MCF 10A (cell line): Measurements from ENCODE around the gene CYP4F8. TPM values are rescaled to one million over a fixed set of nuclear protein-coding genes. Genes with fewer than 3 reads are reported as not detected.

Source experiments
- BruUV-seq: library from RNA; stranded (reverse); fragments of 400-500 nt; replicated peaks from 2 replicates; lab custom pipeline; 2021; lab: Mats Ljungman, UMichigan
- CTCF ChIA-PET: fragments of 300-600 bp; sonication (Branson Sonifier 250); formaldehyde crosslinking; extraction: SDS; loops from one replicate; lab custom pipeline; 2021; ENCODE audit warnings: antibody characterized with exemption, inconsistent platforms; lab: Yijun Ruan, JAX
- POLR2A ChIA-PET: fragments of 300-600, 350-650 bp; sonication (Branson Sonifier 250); formaldehyde crosslinking; extraction: SDS; loops from one replicate; lab custom pipeline; 2020; ENCODE audit warnings: antibody characterized with exemption, inconsistent platforms; lab: Yijun Ruan, JAX
- DNase-seq: peaks from one replicate; pipeline ENCODE4 v3.0.0-alpha.2; 2018; ENCODE audit not compliant: unreplicated experiment
- H3K27ac Mint-ChIP-seq: one replicate; pipeline ENCODE4 v1.8.0; 2022; ENCODE audit warnings: mild to moderate bottlenecking, low read depth, mixed read lengths; ENCODE audit not compliant: unreplicated experiment
- H3K27me3 Mint-ChIP-seq: one replicate; pipeline ENCODE4 v1.8.0; 2022; ENCODE audit warnings: mixed read lengths; ENCODE audit not compliant: insufficient read depth, unreplicated experiment
- H3K36me3 Mint-ChIP-seq: one replicate; pipeline ENCODE4 v1.8.0; 2022; ENCODE audit warnings: mild to moderate bottlenecking, moderate library complexity, mixed read lengths; ENCODE audit not compliant: insufficient read depth, unreplicated experiment
- H3K4me1 Mint-ChIP-seq: one replicate; pipeline ENCODE4 v1.8.0; 2022; ENCODE audit warnings: mixed read lengths; ENCODE audit not compliant: insufficient read depth, unreplicated experiment
- H3K4me3 Mint-ChIP-seq: one replicate; pipeline ENCODE4 v1.8.0; 2022; ENCODE audit warnings: mild to moderate bottlenecking, moderate library complexity, mixed read lengths; ENCODE audit not compliant: unreplicated experiment
- H3K9me3 Mint-ChIP-seq: one replicate; pipeline ENCODE4 v1.8.0; 2022; ENCODE audit warnings: mixed read lengths; ENCODE audit not compliant: unreplicated experiment
- intact Hi-C: fragments of 100-400 bp; cut with micrococcal nuclease; formaldehyde crosslinking; loops from 2 replicates; pipeline ENCODE4 v1.14.1; 2022
- total RNA-seq: library from RNA; stranded (reverse); gene quantifications from 2 replicates; pipeline ENCODE4 v1.2.3, GENCODE V29; 2022
- TF ChIP-seq, protein P1 (sequence below): fragments of 200-600 bp; IDR thresholded peaks from one replicate; pipeline ENCODE4 v1.8.0; 2022; ENCODE audit warnings: antibody characterized with exemption, mild to moderate bottlenecking; ENCODE audit not compliant: unreplicated experiment

Gene CYP4F8
- total RNA-seq, 1 experiment from 2014 or later: not detected

DNA sequence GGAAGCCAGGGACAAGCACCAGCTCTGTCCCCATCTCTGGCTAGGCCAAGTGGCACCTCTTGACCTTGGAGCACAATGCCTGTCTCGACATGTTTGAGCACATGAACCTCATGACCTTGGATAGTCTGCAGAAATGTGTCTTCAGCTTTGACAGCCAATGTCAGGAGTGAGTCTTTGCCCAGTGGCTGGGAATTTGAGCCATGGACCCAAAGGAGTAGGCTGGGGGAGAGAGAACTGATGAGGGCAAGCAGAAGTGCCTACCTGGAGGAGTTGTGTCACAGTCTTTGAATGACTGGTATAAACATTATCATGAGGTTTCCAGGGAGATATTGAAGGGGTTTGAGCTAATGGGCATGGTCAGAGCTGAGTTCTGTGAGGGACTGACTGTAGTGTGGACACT, 51.2 kb downstream of the CYP4F8 start:
- no peak for DNase-seq
- TF ChIP-seq, protein P1, sequence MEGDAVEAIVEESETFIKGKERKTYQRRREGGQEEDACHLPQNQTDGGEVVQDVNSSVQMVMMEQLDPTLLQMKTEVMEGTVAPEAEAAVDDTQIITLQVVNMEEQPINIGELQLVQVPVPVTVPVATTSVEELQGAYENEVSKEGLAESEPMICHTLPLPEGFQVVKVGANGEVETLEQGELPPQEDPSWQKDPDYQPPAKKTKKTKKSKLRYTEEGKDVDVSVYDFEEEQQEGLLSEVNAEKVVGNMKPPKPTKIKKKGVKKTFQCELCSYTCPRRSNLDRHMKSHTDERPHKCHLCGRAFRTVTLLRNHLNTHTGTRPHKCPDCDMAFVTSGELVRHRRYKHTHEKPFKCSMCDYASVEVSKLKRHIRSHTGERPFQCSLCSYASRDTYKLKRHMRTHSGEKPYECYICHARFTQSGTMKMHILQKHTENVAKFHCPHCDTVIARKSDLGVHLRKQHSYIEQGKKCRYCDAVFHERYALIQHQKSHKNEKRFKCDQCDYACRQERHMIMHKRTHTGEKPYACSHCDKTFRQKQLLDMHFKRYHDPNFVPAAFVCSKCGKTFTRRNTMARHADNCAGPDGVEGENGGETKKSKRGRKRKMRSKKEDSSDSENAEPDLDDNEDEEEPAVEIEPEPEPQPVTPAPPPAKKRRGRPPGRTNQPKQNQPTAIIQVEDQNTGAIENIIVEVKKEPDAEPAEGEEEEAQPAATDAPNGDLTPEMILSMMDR: no peak
- Mint-ChIP-seq H3K4me1 (no peaks in the 10 kb centered on the region), H3K4me3 (no peak overlapping the region), H3K36me3 (no peaks in the 10 kb centered on the region), H3K9me3 (no peaks in the 10 kb centered on the region), H3K27ac (no peak overlapping the region), H3K27me3 (no peaks in the 10 kb centered on the region)
- POLR2A ChIA-PET: interaction anchor here (0.7 kb wide), 1 partner anchor 31 kb away, joined by 3 read pairs; no protein-coding TSS in a partner anchor
- BruUV-seq: no TSS peak
- intact Hi-C loops: no loop called here
- CTCF ChIA-PET: no interaction called here

DNA sequence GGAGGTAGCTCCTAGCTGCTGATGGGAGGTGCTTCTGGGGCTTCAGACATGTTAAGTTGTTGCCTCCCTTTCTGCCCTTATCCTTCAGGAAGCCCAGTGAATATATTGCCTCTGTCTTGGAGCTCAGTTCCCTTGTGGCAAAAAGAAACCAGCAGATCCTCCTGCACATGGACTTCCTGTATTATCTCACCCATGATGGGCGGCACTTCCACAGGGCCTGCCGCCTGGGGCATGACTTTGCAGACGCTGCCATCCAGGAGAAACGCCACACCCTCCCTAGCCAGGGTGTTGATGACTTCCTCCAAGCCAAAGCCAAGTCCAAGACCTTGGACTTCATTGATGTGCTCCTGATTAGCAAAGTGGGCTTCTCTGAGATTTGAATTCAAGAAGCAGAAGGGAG, 51.9 kb downstream of the CYP4F8 start:
- CTCF ChIA-PET: no interaction called here
- TF ChIP-seq, protein P1: no peak
- POLR2A ChIA-PET: no interaction called here
- H3K27me3 Mint-ChIP-seq: no peaks in the 10 kb centered on the region
- no peaks in the 10 kb centered on the region for H3K4me1 Mint-ChIP-seq
- no peak overlapping the region for H3K27ac Mint-ChIP-seq
- DNase-seq: no peak
- H3K4me3 Mint-ChIP-seq: no peak overlapping the region
- no peaks in the 10 kb centered on the region for H3K36me3 Mint-ChIP-seq
- H3K9me3 Mint-ChIP-seq: no peaks in the 10 kb centered on the region
- no TSS peak for BruUV-seq
- intact Hi-C loops: no loop called here

- H3K36me3 Mint-ChIP-seq: no peaks in the 10 kb centered on the region
- H3K4me1 Mint-ChIP-seq: no peaks in the 10 kb centered on the region
- no peak overlapping the region for H3K4me3 Mint-ChIP-seq
- TF ChIP-seq, protein P1: no peak
- no TSS peak for BruUV-seq
- DNase-seq: no peak
- no peak overlapping the region for H3K27ac Mint-ChIP-seq
- ChIA-PET CTCF (no interaction called here), POLR2A (no interaction called here)
- intact Hi-C loops: no loop called here
- peaks cover 5% of the 10 kb centered on the region for H3K9me3 Mint-ChIP-seq
- no peaks in the 10 kb centered on the region for H3K27me3 Mint-ChIP-seq
These were observed 54.4 kb downstream of the CYP4F8 start for GRCh38 chr19:15669440-15669839.

GRCh38 chr19:15669891-15670290, 54.9 kb downstream of the CYP4F8 start:
- POLR2A ChIA-PET: no interaction called here
- H3K9me3 Mint-ChIP-seq: peaks cover 10% of the 10 kb centered on the region
- H3K27me3 Mint-ChIP-seq: no peaks in the 10 kb centered on the region
- DNase-seq: no peak
- no peak overlapping the region for H3K4me3 Mint-ChIP-seq
- TF ChIP-seq, protein P1: no peak
- no TSS peak for BruUV-seq
- H3K4me1 Mint-ChIP-seq: no peaks in the 10 kb centered on the region
- no peak overlapping the region for H3K27ac Mint-ChIP-seq
- intact Hi-C loops: no loop called here
- H3K36me3 Mint-ChIP-seq: no peaks in the 10 kb centered on the region
- CTCF ChIA-PET: no interaction called here
